Inferior parietal cortex (tissue), 1 donor: ENCODE results near the gene IL36B.

ENCODE experiments used
- DNase-seq: peaks from one replicate; pipeline ENCODE4 v3.0.0-alpha.2; 2016; ENCODE audit errors: extremely low spot score

Gene IL36B

GRCh38 chr2:113011108-113011507 lies 41.6 kb downstream of the IL36B start:
- no peak for DNase-seq

DNA sequence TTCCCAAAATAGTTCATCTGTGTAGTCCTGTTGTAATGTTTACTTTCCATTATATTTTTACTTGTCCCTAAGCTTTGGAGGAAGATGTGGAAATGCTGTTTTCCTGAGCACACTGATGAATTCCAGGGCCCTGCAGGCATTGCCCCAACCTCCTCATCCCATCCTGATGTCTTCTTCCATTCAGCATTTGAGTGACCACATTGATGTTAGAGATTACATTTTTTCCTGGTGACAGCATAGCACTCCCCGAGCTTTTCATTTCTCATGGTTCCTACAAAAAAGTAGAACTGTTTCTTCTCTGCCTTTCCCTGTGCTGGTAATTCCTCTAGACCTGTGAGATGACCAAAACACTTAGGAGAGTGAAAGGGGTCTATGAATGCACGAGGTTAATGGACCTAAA lies 42.6 kb downstream of the IL36B start:
- DNase-seq: no peak

- no peak for DNase-seq
Measured at GRCh38 chr2:113009622-113010021, 43.0 kb downstream of the IL36B start.

GRCh38 chr2:113007250-113007649 lies 45.4 kb downstream of the IL36B start:
- no peak for DNase-seq

- no peak for DNase-seq
Measured at GRCh38 chr2:113005030-113005509, 47.6 kb downstream of the IL36B start, which contains the start of gene IL36A. Gene IL36A, plus strand, starts transcription at chr2:113005459. Its CDS starts 413 bp downstream, at chr2:113005872.

GRCh38 chr2:113002677-113003076 lies 50.0 kb downstream of the IL36B start:
- no peak for DNase-seq

DNA sequence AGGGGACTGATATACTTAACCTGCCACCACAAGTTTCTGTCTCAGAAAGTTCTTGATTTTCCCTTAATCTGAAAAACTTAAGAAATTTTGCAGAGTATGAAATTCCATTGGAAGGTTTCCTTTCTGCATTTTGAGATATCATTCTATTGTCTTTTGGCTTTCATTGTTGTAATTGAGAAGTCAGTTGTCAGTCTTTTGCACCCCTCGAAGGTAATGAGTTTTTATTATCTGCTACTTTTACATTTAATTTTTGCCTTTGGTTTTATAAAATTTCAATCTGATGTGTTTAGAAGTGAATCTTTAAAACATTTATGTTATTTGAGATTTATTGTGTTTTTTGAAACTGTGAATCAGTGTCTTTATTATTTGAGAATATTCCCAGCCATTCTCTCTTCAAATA lies 52.2 kb downstream of the IL36B start:
- no peak for DNase-seq

GRCh38 chr2:112997151-112997550 lies 55.5 kb downstream of the IL36B start:
- no peak for DNase-seq

DNA sequence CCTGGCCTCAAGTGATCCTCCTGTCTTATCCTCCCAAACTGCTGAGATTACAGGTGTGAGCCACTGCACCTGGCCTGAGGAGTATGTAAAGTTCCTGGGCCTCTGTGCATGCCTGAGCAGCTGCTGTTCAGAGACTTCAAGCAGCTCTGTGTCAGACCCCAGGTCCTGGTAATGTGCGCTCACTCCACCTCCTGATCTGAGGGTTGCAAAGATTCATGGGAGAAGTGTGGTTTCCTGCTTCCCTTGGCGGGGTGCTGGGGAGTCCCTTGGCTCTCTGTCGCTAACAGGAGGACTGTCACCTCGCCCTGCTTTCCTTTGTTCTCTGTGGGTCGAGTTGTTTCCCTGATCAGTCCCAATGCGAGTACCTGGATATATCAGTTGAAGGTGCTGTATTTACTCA lies 56.0 kb downstream of the IL36B start:
- no peak for DNase-seq

DNA sequence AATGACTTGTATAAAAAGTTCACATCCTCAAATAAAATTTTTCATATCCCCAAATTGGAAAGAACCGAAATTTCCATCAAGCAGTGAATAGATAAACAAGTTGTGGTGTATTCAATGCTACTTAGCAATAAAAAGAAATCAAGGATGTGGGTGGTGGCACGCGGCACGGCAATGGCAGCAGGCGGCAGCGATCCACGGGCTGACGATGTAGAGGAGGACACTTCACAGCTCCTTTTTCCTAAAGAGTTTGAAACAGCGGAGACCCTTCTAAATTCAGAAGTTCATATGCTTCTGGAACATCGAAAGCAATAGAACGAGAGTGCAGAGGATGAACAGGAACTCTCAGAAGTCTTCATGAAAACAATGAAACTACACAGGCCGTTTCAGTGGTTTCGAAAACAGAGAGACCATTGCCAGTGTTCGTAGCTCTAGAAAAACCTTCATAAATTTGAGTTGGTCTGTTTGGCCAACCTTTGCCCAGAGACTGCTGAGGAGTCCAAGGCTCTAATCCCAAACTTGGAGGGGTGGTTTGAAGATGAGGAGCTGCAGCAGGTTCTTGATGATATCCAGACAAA lies 57.2 kb downstream of the IL36B start:
- DNase-seq: no peak

DNA sequence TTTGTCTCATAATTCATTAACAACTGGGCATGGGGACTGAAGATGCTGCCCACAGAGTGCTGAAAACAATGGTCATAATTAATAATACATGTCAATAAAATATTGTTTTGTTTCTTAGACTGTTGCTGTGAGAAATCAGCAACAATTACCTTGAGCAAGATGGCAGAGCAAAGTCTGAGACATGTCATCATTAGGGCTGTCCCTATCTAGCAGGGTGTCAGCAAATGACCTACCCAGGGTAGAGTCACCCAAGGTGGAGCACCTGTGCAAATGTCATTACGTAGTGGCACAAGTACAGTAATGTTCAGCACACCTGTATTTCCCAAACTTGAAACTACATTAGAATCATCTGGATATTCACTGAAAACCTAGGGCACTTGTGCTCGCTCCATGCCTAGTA lies 58.0 kb downstream of the IL36B start:
- no peak for DNase-seq

DNA sequence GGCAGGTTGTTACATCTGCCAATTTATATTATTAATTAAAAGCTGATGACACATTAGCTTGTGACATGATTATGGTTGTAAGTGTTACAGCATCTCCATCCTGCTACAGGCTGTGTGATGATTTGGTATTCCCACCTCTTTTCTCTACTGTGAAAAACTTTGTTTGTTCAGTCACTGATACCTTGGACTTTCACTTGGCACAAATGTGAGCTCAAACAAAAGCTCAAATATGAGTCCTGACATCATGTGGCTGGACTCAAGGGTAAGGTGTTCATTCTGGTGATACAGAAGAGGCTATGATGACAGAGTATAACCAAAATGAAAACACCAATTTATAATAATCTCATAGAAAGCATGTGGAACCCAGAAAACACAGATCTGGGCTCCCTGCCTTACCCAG lies 58.8 kb downstream of the IL36B start:
- DNase-seq: no peak

- DNase-seq: no peak
Measured at GRCh38 chr2:112989611-112990010, 63.1 kb downstream of the IL36B start.

DNA sequence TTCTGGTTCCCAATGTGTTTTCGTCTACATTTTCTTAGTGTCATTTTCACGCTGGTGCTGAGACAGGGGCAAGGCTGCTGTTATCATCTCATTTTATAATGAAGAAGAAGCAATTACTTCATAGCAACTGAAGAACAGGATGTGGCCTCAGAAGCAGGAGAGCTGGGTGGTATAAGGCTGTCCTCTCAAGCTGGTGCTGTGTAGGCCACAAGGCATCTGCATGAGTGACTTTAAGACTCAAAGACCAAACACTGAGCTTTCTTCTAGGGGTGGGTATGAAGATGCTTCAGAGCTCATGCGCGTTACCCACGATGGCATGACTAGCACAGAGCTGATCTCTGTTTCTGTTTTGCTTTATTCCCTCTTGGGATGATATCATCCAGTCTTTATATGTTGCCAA lies 67.6 kb downstream of the IL36B start:
- no peak for DNase-seq

GRCh38 chr2:112980537-112980936 lies 72.1 kb downstream of the IL36B start:
- DNase-seq: no peak

DNA sequence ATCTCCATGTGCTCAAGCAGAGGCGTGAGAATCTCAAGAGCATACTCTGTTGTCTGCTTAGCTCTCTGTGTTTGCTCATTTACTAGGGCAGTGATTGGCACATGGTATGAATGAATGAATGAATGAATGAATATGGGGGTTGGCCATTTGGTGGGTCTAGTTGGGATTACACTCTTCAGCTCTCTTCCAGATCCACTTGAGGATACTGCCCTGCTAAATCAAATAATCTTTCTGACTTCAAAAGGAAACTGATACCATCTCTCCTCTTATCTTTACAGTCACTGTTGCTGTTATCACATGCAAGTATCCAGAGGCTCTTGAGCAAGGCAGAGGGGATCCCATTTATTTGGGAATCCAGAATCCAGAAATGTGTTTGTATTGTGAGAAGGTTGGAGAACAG lies 72.9 kb downstream of the IL36B start:
- no peak for DNase-seq

DNA sequence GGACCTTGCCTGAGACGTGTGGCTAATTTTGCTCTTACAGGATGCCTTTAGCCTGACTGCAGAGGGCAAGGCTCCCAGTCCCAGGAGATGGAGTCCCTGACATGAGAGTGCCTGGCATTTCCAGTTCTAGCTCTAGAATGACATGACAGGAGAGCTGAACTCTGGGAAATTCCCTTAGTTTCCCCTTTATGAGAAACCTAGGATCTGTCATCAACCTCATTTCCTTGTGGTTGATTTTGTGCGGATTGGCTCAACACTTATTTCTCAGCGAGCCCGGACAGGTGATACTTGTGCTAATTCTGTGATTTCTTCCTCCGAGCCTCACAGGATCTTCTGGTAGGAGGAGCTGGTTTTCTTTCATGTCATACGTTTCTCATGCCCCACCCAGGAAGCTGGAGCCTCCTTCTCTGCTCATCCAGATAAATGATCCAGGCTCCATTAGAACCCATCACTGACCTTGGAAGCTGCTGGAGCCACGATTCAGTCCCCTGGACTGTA lies 75.1 kb downstream of the IL36B start, which contains the start of gene IL36G:
Gene IL36G (plus strand): TSS at position 448 of the 498 bp plus-strand sequence. CDS start 633 bp downstream, outside the sequence.
- no peak for DNase-seq
